NCI-H1092 treated with DMSO at 0.1 percent for 48 hours (cell line): Measurements from ENCODE around the gene FRS3.
"Not testable (repeated sequence)": the region's sequence is repeated elsewhere in the genome, so short reads cannot be mapped to it uniquely, and the experiment has no call there.

Source experiments
- DNase-seq: peaks from one replicate; lab custom pipeline; 2025; lab: John Stamatoyannopoulos, UW

Gene FRS3

GRCh38 chr6:41769376-41769775 is 10.3 kb downstream of the FRS3 start:
- DNase-seq, result no peak

GRCh38 chr6:41768545-41769308 is 11.0 kb downstream of the FRS3 start:
- DNase-seq, result no peak

- DNase-seq, result no peak
Observed at GRCh38 chr6:41767112-41767833, 12.4 kb downstream of the FRS3 start.

- DNase-seq, result not testable (repeated sequence)
Observed at GRCh38 chr6:41766043-41766664, 13.5 kb downstream of the FRS3 start.

DNA sequence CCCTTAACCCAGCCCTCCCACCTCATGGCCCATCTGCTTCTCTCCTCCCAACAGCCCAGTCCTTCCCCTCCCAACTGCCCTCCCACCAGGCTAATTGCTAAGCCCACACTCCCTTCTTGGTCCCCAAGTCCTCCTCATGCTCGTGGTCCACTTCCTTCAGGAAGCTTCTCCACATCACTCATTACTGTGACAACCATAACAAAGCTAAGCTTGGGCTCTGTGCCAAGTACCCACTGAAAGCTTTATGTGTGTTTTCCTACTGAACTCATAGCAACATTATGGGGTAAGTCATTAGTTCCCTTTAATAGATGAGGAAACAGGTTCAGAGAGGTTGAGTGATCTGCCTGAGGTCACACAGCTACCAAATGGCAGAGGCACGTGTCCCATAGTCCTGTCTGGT is 16.2 kb downstream of the FRS3 start:
- DNase-seq, result no peak

DNA sequence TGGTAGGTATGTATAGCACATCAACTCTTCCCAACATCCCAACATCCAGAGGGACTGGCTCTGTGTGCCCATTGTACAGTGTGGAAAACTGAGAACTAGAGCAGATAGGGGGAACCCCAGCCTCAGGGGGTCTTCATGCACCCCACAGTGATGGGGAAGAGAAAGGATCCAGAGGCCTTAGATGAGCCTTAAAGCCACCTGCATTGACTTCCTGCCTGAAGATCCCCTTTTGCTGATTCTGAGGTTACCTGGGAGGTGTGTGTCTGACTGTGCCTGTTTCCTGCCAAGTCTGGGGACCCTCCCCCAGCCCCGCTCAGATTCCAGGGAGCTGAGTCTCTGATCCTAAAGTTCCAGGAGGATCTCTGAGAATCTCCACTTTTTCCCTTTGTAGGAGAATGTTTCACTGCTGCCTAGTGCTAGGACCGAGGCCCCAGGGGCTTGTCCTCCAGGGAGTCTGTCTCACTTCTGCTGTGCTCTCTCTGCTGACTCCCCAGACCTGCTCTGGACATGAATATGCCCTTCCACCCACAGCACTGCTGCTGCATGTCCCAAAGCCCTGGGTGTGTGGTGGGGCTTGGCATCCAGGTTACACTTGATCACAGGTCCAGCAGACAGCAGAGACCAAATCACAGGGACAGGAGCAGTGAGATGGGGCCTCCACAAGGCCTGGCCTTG is 19.7 kb downstream of the FRS3 start:
- DNase-seq, result no peak

GRCh38 chr6:41759106-41759904 is 20.4 kb downstream of the FRS3 start:
- no peak for DNase-seq

- no peak for DNase-seq
Observed at GRCh38 chr6:41758641-41759035, 21.1 kb downstream of the FRS3 start.

DNA sequence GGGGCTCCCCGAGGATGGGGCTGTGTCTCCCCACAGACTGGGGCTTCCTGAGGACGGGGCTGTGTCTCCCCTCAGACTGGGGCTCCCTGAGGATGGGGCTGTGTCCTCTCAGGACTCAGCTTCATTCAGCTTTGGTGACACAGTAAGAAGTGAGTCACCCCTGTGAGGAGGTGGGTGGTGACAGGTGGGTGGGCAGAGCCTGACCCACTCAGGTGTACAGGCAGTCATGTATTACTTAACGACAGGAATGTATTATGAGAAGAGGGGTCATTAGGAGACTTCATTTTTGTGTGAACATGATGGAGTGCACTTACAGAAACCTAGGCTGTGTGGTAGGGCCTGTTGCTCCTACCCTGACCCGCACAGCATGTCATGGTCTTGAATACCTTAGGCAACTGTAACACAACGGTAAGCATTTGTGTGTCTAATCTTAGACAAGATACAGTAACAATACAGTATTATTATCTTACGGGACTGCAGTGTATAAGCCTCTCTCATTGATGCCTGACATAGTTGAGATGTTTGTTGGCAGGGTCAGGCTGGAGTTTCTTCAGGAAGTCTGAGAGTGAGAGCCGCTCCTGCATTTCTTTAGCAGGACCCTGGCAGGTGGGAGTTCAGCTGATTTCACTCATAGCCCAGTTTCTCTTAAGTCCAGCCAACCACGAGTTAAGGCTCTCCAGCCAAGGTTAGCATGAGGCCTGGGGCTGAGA is 21.6 kb downstream of the FRS3 start:
- no peak for DNase-seq

DNA sequence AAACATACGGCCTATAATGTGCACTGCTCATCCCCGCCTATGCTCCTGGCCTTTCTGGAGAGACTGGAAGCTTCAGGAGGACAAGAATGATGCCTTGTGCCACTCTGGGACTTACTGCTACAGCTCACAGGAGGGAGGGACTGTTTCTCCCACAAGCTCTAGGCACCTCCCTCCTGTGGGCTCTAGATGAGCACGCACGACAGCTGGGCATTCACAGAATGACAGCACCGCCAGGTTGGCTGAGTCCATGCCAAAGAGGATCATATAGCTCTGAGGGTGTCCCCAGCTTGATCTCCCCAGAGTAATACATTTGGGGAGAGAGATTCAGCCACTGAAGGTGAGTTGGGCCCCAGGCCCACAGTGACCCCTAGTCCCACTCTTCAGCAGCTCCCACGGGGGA is 22.4 kb downstream of the FRS3 start:
- DNase-seq, result no peak

- DNase-seq, result no peak
Observed at GRCh38 chr6:41756354-41756753, 23.3 kb downstream of the FRS3 start.

- no peak for DNase-seq
Observed at GRCh38 chr6:41755895-41756294, 23.8 kb downstream of the FRS3 start.

DNA sequence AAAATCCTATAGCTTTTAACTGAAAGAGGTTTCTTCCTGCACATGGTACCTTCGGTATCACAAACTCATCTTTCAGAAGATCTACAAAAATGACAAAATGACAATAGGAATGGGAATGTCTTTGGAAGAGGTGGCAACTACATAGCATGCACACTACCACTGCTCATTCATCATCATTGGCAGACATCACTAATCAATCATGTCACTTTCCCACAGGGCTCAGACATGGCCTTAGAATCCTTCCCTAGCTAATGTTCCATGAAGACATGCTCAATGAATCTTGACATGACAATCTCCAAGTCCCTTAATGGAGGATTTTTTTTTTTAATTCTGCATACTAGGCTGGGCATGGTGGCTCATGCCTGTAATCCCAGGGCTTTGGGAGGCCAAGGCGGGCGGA is 29.3 kb downstream of the FRS3 start:
- no peak for DNase-seq

DNA sequence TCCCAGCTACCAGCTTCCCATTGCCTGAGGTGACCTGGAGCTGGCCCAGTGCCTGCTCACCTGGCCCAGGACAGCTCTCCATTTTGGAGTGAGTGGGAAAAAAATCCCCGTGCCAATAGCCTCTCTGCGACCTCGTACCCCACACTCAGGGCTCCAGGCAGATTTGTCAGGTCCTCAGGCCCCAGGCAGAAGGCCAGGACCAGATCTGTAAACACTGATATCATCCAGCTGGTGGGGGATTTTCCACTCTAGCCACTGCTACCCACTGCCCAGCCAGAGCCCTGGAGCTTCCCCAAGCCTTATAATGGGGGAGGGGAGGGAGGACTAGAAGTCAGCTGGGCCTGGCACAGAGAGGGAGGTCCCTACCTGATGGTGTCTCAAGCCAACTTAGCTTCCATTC is 31.2 kb downstream of the FRS3 start:
- DNase-seq, result no peak

DNA sequence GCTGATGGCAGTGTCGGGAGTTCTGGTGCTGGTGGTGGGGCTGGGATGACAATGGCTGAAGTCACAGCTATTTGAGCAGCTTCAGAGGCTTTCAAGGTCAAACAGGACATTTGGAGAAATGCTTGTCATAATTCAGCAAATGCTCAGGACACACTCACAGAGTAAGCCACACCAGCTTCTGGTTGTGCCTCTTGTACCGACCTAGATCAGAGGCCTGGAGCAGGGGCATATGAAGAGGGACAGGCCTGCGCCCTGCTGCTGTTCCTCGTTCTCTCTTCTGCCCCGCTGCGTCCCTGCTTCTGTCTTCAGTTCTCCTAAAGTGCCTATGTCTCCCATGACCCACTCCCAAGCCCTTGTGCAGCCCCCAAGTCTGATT is 31.6 kb downstream of the FRS3 start:
- DNase-seq, result no peak

DNA sequence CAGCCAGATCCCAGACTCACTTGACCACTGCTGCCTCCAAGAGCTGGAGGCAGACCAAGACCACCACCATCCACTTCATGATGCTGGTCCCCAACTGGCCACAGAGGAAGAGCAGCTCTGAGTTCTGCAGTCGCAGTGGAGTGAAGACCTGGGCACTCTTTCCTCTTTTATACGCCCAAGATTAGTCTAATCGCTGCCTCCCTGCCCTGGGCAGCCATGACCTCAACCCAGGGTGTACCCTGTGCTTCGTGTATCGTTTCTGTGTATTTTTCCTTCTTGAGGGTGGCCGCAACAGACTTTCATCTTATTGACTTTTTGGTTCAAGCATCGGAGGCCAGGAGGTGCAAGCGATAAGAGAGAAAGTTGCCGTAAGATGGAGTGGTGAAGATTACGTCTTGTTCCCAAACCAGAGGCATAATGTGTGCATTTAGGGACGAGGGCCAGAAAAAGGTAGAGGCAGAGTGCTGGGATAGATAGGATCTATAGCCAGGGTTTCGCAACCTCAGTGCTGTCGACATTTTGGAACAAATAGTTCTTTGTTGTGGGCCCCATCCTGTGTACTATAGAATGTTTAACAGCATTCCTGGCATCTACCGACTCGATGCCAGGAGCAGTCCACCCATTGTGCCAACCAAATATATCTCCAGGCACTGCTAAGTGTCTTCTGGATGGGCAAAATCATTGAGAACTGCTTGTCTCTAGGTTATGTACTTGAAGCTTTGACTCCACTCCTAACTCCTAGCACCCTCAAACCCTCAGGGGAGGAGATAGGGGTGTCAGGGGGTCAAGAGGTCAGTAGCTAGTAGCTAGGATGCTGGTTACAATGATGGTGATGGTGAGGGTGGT is 32.2 kb downstream of the FRS3 start, which contains the start of gene PGC:
Gene PGC, minus strand, starts transcription at position 142 of the 846 bp plus-strand sequence. Its CDS starts 63 bp downstream, at position 79.
- no peak for DNase-seq

- DNase-seq, result no peak
Observed at GRCh38 chr6:41746107-41746506, 33.6 kb downstream of the FRS3 start.

- DNase-seq, result no peak
Observed at GRCh38 chr6:41744236-41744787, 35.4 kb downstream of the FRS3 start.

- no peak for DNase-seq
Observed at GRCh38 chr6:41743406-41744235, 36.1 kb downstream of the FRS3 start.
